Activated T-cell treated with anti-CD3 and anti-CD28 coated beads for 4 hours (primary cell): ENCODE data around the gene PLAAT4.

Source experiments
- DNase-seq: peaks from one replicate; pipeline ENCODE4 v3.0.0-alpha.2; 2020

Gene PLAAT4

GRCh38 chr11:63536669-63537292, at the start of gene PLAAT4:
Gene PLAAT4 (plus strand): TSS chr11:63536808. CDS start chr11:63536869, 61 bp downstream.
- DNase-seq: no peak

- no peak for DNase-seq
These were observed 47.8 kb upstream of the PLAAT4 start for GRCh38 chr11:63488789-63489188.

GRCh38 chr11:63489879-63490278, 46.7 kb upstream of the PLAAT4 start:
- no peak for DNase-seq

- no peak for DNase-seq
These were observed 45.9 kb upstream of the PLAAT4 start, which contains the start of gene PLAAT5 for GRCh38 chr11:63490551-63491239. Gene PLAAT5 (minus strand): TSS chr11:63491167. CDS start chr11:63491034, 133 bp downstream.

GRCh38 chr11:63491240-63491587, 45.4 kb upstream of the PLAAT4 start:
- DNase-seq: no peak

DNA sequence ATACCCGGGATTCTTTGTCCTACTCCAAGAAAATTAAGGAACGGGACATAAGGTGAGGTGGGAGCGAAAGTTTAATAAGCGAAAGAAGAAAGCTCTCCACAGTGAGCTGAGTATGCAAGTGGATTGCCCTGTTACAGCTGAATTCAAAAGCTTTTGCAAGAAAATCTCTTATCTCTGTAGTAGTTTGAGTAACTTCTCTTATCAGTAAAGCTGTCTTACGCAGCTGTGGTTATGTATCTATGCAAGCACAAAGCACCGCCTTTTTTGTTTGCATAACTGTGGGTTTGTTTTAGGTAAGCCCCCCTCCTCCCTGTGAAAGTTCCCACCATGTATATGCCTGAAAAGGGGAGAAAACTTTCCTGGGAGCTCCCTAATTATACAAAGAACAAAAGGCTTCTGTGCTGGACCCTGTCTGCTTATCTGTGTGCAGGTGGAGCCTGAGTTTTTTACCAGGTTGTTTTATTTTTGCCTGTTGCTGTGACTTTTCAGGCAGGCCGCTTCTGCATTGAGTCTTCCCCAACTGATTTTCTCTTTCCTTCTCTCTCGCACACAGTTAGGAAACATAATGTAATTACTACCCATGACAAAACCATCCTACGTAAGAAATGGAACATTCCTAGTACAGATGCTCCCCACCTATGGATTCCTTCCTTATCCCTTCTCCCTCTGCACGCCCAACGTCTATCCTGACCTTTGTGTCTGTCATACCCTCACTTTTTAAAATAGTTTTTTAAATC, 44.8 kb upstream of the PLAAT4 start:
- DNase-seq: no peak

- DNase-seq: no peak
These were observed 44.2 kb upstream of the PLAAT4 start for GRCh38 chr11:63492441-63492840.

DNA sequence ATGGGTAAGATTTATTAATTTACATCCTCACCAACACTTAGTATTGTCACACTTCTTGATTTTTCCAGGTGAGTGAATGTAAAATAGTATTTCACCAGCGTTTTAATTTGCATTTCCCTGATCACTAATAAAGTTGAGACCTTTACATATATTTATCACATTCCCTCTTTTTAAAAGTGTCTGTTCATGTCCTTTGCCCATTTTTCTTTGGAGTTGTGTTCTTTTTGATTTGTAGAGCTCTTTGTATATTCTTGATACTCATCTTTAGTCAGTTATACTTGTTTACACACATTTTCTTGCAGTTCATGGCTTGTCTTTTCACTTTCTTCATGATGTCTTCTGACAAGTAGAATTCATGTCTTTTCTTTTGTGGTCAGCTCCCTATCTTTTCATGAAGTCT, 43.5 kb upstream of the PLAAT4 start:
- DNase-seq: no peak

- no peak for DNase-seq
These were observed 41.6 kb upstream of the PLAAT4 start for GRCh38 chr11:63494975-63495374.

DNA sequence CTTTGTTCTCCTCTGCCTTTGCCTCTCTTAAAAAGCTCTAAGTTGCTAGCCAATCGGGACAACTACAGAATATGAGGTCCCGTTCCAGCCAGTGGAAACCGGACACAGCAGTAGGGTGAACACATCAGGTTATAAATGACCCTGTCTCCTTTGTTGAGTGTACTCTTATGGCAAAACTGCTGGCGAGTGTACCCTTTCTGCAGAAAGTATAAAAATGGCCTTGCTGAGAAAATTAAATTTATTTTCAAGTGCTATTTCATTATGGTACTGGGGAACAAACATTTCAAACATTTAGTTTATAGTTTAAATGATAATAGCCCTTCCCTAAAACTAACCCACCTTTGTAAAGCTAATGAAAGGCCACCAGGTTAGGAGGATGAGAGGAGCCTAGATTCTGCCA, 36.7 kb upstream of the PLAAT4 start:
- no peak for DNase-seq

DNA sequence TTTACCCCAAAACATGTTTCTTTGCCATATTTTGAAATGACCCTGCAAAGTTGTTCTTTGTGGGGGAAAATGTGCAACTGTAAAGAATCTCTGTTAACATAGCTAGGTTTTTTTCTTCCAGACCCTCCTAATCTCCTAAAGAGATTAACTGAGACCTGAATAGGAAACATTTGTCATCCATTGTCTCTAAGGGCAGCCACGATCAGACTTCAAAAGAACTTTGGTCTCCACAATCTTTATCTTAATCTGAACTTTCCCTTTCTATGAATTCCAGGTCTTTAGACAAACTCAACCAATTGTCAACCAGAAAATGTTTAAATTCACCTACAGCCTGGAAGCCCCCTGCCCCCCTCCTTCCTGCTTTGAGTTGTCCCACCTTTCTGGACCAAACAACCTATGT, 35.4 kb upstream of the PLAAT4 start:
- DNase-seq: no peak

- no peak for DNase-seq
These were observed 34.3 kb upstream of the PLAAT4 start for GRCh38 chr11:63502252-63502820.

DNA sequence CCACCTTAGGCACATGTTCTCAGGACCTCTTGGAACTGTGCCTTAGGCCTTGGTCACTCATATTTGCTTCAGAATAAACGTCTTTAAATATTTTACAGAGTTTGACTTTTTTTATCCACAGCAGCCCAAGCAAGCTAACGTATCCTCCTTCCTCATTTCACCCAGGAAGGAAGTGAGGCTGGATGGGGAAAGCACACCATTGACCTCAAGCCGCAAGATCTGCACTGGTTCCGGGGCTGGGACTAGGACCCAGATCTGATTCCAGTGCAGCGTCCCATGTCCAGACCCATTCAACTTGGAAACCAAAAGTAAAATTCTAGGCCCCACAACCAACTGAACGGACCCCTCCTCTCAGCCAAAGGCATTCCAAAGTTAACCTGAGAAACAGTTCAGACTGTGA, 33.1 kb upstream of the PLAAT4 start:
- no peak for DNase-seq

- DNase-seq: no peak
These were observed 32.6 kb upstream of the PLAAT4 start for GRCh38 chr11:63504054-63504453.

DNA sequence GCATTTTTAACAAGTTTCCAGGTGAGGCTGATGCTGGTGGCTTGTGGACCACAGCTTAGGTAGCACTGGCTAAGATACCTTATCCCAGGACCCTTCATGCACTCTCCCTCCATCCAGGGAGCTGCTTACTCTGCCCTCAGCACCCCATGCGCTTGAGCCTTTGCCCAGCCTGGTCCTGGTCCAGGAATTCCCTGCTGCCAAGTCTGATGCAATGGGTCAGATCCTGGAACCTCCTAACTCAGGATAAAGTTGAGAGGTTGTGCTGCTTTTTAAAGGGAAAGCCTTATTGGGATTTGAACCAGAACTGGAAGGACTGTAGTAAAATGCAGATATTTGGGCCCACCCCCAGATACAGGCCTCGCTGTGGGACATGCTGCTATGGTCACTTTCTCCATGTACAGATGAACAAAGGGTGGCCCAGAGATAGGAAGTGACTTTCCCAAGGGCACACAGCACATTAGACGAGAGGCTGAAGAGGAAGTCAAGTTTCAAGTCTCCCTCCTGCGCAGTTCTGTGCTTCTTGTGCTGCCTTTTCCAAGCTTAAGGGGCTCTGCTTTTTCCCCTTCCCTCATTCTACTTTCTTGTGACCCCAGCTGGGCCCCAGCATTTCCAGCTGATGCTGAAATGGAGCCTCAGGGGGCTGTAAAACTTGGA, 31.5 kb upstream of the PLAAT4 start:
- DNase-seq: no peak

- DNase-seq: no peak
These were observed 30.6 kb upstream of the PLAAT4 start, which contains the start of gene LGALS12 for GRCh38 chr11:63505857-63506528. Gene LGALS12 (plus strand): TSS chr11:63506084. CDS start chr11:63506459, 375 bp downstream.

- DNase-seq: no peak
These were observed 29.7 kb upstream of the PLAAT4 start for GRCh38 chr11:63506876-63507275.

- DNase-seq: no peak
These were observed 29.1 kb upstream of the PLAAT4 start for GRCh38 chr11:63507511-63507910.

DNA sequence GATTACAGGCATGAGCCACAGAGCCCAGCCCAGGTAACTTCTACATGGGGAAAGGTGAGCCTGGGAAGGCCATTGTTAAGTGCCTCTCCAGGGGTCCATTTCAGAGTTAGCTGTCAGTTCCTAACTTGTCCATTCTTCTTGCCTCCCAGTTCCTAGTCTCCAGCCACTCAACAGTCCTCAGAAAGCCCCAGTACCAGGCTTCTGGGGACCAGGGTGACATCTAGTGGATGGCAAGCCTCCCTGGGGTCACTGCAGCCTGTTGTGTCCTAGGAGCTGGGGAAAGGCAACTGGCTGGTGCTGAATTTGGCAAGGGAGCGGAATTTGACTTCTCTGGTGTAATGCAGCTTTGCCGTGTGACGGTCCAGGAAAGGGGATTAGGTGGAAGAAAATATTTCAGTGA, 28.6 kb upstream of the PLAAT4 start:
- DNase-seq: no peak

DNA sequence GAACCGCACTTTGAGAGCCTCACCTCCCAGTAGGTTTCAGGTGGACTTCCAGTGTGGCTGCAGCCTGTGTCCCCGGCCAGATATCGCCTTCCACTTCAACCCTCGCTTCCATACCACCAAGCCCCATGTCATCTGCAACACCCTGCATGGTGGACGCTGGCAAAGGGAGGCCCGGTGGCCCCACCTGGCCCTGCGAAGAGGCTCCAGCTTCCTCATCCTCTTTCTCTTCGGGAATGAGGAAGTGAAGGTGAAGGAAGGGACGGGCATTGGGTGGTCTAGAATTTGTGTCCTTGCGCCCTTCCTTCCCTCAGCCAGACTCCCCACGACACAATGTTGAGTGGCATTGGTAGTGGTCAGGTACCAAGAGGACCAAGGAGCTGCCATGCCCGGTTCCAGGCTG, 27.9 kb upstream of the PLAAT4 start:
- DNase-seq: no peak

- no peak for DNase-seq
These were observed 26.1 kb upstream of the PLAAT4 start for GRCh38 chr11:63510360-63511047.
